ENCODE data around the gene MRPL22.
"Not testable (repeated sequence)": the region's sequence is repeated elsewhere in the genome, so short reads cannot be mapped to it uniquely, and the experiment has no call there.

DNA sequence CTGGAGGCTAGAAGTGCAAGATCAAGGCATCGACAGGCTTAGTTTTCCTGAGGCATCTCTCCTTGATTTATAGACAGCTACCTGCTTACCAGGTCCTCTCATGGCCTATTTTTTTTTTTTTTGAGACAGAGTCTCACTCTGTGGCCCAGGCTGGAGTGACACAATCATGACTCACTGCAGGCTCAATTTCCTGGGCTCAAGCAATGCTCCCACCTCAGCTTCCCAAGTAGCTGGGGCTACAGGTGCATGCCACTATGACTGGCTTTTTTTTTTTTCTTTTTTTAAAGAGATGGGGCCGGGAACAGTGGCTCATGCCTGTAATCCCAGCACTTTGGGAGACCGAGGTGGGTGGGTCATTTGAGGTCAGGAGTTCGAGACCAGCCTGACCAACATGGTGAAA lies 61.8 kb downstream of the MRPL22 start:
- TF ChIP-seq CTCF, POLR2A (IDR thresholded peaks at IDR 0.05): not testable (repeated sequence)
